Epithelial cell of alveolus of lung (primary cell): ENCODE measurements around the gene DDX41. TPM values are rescaled to one million over a fixed set of nuclear protein-coding genes. Genes with fewer than 3 reads are reported as not detected.

Experiments
- total RNA-seq: library from RNA; depleted of rRNA; stranded (reverse); fragments of >200 nt; gene quantifications from 2 replicates; pipeline ENCODE4 v1.2.1, GENCODE V29; 2015

DDX41 gene
- total RNA-seq, result 92.1 and 136 TPM in 2 replicates

DNA sequence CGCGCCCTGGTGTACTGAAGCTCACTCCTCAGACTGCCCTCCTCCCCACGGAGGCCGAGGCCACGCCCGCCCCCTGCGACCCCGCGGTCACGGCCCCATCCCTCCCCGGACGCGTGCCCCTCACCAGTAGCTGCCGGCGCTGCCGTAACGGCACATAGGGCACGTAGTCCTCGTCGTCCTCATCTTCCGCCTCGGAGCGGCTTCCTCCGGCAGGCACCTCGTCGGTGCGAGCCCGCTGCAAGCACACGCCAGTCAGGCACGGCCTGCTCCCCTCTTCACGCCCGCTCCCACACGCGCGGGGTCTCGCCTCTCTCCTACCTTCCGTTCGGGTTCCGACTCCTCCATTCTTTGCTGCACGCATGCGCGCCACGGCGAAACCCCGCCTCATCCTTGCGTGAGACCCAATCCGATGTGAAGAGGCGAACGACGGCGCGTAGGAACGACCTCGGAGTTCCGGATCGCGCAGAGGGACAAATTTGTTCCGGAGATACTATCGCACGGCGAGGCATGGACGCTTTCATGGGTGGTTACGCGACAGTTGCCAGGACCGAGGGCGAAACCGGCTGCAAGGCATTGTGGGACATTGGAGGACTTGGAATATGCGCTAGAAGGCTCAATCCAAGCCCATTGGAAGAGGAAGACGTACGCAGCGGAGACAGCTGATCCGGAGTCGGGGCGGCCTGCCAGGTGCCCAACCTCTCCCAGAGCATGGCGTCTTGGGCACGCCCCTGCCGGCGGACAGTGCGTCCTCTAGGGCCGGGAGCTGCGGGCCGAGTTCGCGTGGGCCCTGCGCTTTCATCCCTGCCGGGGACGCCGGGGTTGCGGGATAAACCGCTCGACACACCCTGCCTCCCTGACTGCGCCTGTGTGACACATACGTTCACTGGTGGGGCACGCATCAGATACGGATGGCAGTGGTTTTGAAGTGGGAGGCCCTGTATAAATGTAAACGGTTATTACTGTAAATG, at the start of gene DDX41:
Gene DDX41 (minus strand): TSS at position 361 of the 968 bp plus-strand sequence. CDS start 16 bp downstream, at position 345.

DNA sequence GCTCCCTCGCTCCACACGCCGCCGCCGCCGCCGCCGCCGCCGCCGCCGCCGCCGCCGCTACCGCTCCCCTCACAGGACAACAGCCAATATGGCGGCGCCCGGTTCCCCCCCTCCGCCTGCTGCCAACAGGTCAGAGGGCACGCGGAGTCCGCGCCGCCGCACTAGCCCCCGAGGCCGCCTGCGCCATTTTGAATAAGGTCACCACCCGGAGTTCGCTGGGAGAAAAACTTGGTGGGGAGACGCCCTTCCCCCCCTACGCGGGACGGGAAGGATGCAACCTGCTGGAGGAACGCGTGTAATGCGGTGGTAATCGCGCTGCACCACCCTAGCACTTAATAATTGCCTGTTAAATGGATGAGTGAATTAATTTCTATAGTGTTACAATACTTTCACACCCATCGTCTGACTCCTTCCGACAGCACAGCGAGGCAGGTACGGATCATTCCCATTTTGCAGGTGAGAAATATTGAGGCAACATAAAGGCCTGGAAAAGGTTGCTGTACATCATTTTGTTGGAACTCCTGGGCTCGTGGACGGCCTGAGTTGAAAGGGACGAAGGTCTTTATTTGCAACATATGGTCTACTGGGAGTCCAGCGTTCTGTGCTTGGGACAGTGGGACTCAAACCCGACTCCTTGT, 37.8 kb upstream of the DDX41 start, which contains the start of gene FAM193B:
Gene FAM193B (minus strand): TSS at position 90 of the 638 bp plus-strand sequence. CDS start 105 bp downstream, outside the sequence.

DNA sequence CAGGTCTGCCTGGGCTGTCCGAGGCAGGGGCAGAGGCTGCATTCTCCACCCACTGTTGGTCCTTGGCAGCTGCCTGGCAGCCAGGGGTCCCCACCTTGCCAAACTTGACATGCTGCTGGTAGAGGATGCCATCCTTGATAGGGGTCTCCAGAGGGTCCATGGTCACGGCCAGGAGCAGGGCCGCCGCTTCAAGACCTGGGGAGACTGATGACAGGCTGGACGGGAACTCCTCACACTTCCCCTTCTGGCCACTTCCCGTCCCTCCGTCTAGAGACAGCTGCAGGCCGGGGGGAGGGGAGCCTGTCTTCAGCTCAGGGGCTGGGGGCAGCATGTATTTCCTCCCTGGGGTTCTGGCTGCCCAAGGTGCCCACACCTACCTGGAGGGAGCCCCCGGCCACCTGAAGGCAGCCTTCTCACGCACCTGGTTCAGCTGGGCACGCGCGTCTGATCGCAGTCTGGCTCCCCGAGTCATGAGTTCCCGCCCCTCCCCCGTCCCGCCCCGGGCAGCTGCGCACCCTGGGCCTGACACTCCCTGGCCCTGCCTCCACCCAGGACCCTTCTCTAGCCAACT, 7.3 kb downstream of the DDX41 start, which contains the start of gene DOK3:
Gene DOK3 (minus strand): TSS at position 446 of the 571 bp plus-strand sequence. CDS start 286 bp downstream, at position 160.

DNA sequence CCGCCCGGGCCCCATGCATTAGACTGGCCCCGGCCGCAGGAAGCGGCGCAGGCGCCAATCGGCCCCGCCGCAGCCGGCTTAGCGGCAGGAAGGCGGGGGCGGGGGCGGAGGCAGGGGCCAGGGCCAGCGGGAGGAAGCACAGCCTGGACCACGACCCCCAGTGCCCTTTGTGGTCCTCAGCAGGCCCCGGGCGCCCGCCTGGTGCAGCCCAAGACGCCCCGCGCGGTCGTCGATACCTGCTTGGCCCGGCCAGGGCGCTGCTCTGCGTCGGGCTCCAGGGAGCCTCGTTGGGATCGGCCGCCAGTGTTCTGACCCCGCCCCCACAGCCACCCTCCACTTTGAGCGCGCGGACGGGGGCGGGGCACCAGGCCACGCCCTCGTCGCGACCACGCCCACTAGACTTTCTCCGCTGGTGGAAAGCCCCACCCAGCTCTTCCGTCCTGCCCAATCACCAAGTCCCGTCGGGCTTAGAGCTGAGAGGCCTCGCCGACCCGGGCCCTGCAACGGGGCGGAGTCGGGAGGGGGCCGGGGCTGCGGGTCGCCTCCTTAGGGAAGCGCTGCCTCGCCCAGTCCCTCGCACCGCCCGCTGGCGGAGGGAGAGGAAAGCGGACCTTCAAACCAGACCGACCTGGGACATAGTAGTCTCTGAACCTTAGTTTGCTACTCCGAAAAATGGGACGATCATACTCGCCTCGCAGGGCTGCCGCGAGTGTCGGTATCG, 19.3 kb downstream of the DDX41 start, which contains the start of gene PDLIM7:
Gene PDLIM7 (minus strand): TSS at position 313 of the 721 bp plus-strand sequence. CDS start 1,092 bp downstream, outside the sequence.

DNA sequence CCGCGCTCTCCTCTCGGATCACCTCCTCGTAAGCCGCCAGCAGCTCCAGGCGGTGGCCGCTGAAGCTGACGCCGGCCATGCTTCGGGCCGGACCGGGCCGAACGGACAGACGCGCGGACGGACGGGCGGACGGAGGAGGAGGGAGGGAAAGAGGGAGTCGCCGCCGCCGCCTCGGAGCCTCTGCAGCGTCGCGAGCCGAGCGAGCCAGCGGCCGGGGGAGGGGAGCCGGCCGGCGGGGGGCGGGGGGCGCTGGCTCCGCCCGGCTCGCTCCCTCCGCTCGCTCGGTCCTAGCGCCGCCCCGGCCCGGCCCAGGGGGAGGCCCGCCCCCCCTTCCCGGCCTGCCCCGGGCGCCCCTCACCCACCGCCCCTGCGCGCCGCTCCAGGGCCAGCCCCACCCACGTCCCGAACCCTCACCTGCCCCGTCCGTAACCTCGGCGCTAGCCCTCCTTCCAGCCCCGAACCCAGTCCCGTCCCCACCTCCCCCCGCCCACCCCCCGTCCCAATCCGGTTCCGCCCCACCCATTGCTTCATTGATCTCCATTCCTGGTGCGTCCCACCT, 43.2 kb downstream of the DDX41 start, which contains the start of gene DBN1:
Gene DBN1 (minus strand): TSS at position 192 of the 559 bp plus-strand sequence. CDS start 113 bp downstream, at position 79.

Other genes starting within 250 kb of the DDX41 start
- gene RAB24, start 213.2 kb downstream of the DDX41 start, total RNA-seq, result 20.2 and 45.6 TPM in 2 replicates
- 69.7 and 176 TPM in 2 replicates for gene PRELID1, start 213.2 kb downstream of the DDX41 start, total RNA-seq
- 21.7 and 30.7 TPM in 2 replicates for gene MXD3, start 205.1 kb downstream of the DDX41 start, total RNA-seq
- 289 and 319 TPM in 2 replicates for gene LMAN2, start 165.3 kb downstream of the DDX41 start, total RNA-seq
- gene RGS14, start 159.0 kb downstream of the DDX41 start, total RNA-seq, result 3.9 and 10.3 TPM in 2 replicates
- not detected in 2 replicates for gene SLC34A1, start 132.5 kb downstream of the DDX41 start, total RNA-seq
- not detected in 2 replicates for gene PFN3, start 116.3 kb downstream of the DDX41 start, total RNA-seq
- 0.40 and 1.0 TPM in 2 replicates for gene F12, start 107.4 kb downstream of the DDX41 start, total RNA-seq
- 19.8 and 37.6 TPM in 2 replicates for gene GRK6, start 90.3 kb downstream of the DDX41 start, total RNA-seq
- 9.3 and 10.0 TPM in 2 replicates for gene PRR7, start 70.1 kb downstream of the DDX41 start, total RNA-seq
- 125 and 211 TPM in 2 replicates for gene DBN1, start 43.3 kb downstream of the DDX41 start, total RNA-seq
- 216 and 501 TPM in 2 replicates for gene PDLIM7, start 19.4 kb downstream of the DDX41 start, total RNA-seq
- 0.91 and 1.5 TPM in 2 replicates for gene DOK3, start 7.1 kb downstream of the DDX41 start, total RNA-seq
- gene FAM193B, start 37.6 kb upstream of the DDX41 start, total RNA-seq, result 16.0 and 77.8 TPM in 2 replicates
- 172 and 235 TPM in 2 replicates for gene TMED9, start 75.2 kb upstream of the DDX41 start, total RNA-seq
- 27.5 and 47.4 TPM in 2 replicates for gene B4GALT7, start 83.2 kb upstream of the DDX41 start, total RNA-seq